ENCODE data around the gene CST6. TPM values are rescaled to one million over a fixed set of nuclear protein-coding genes. Genes with fewer than 3 reads are reported as not detected.
A peak's percentile ranks its signal among the peaks of the same experiment; 100 is the strongest.

Gene CST6
- total RNA-seq, 1 donor from 2014 or later: 4.6 TPM

- DNase-seq (ENCODE audit: low spot score): peak; percentile 64
Measured at GRCh38 chr11:66045177-66045639, 33.4 kb downstream of the CST6 start.

- no peak for DNase-seq (ENCODE audit: low spot score)
Measured at GRCh38 chr11:66046901-66047300, 35.1 kb downstream of the CST6 start.

GRCh38 chr11:66047541-66048365 is 35.9 kb downstream of the CST6 start:
- no peak for DNase-seq (ENCODE audit: low spot score)

- no peak for DNase-seq (ENCODE audit: low spot score)
Measured at GRCh38 chr11:66048547-66049323, 36.9 kb downstream of the CST6 start, which contains the start of gene GAL3ST3. Gene GAL3ST3 (minus strand): TSS chr11:66049161. CDS start chr11:66045415, 3,746 bp downstream.

GRCh38 chr11:66050581-66051231 is 38.9 kb downstream of the CST6 start:
- DNase-seq (ENCODE audit: low spot score): no peak

- no peak for DNase-seq (ENCODE audit: low spot score)
Measured at GRCh38 chr11:66051371-66051765, 39.6 kb downstream of the CST6 start.

GRCh38 chr11:66051766-66052663 is 40.2 kb downstream of the CST6 start, which contains the start of gene SF3B2:
Gene SF3B2 (plus strand): TSS chr11:66052364. CDS start chr11:66052385, 21 bp downstream.
- DNase-seq (ENCODE audit: low spot score): peak; percentile 99

- DNase-seq (ENCODE audit: low spot score): peak; percentile 12
Measured at GRCh38 chr11:66052664-66052982, 40.8 kb downstream of the CST6 start.

- DNase-seq (ENCODE audit: low spot score): no peak
Measured at GRCh38 chr11:66055021-66055420, 43.2 kb downstream of the CST6 start.

- no peak for DNase-seq (ENCODE audit: low spot score)
Measured at GRCh38 chr11:66056501-66056900, 44.7 kb downstream of the CST6 start.

- no peak for DNase-seq (ENCODE audit: low spot score)
Measured at GRCh38 chr11:66059966-66060680, 48.3 kb downstream of the CST6 start.

GRCh38 chr11:66061268-66061667 is 49.5 kb downstream of the CST6 start:
- no peak for DNase-seq (ENCODE audit: low spot score)

GRCh38 chr11:66062408-66062807 is 50.6 kb downstream of the CST6 start:
- no peak for DNase-seq (ENCODE audit: low spot score)

Other genes starting within 250 kb of the CST6 start
- 9.6 TPM for gene AP5B1, start 231.0 kb upstream of the CST6 start, total RNA-seq (ENCODE audit: insufficient read depth, low replicate concordance)
- gene OVOL1, start 224.9 kb upstream of the CST6 start, total RNA-seq (ENCODE audit: insufficient read depth, low replicate concordance): 1.4 TPM
- 1.9 TPM for gene SNX32, start 178.0 kb upstream of the CST6 start, total RNA-seq (ENCODE audit: insufficient read depth, low replicate concordance)
- gene CFL1, start 153.8 kb upstream of the CST6 start, total RNA-seq (ENCODE audit: insufficient read depth, low replicate concordance): 353 TPM
- 38.3 TPM for gene MUS81, start 151.6 kb upstream of the CST6 start, total RNA-seq (ENCODE audit: insufficient read depth, low replicate concordance)
- 85.5 TPM for gene EFEMP2, start 139.2 kb upstream of the CST6 start, total RNA-seq (ENCODE audit: insufficient read depth, low replicate concordance)
- gene CTSW, start 132.2 kb upstream of the CST6 start, total RNA-seq (ENCODE audit: insufficient read depth, low replicate concordance): not detected
- gene FIBP, start 123.5 kb upstream of the CST6 start, total RNA-seq (ENCODE audit: insufficient read depth, low replicate concordance): 103 TPM
- 8.4 TPM for gene CCDC85B, start 121.3 kb upstream of the CST6 start, total RNA-seq (ENCODE audit: insufficient read depth, low replicate concordance)
- gene FOSL1, start 111.6 kb upstream of the CST6 start, total RNA-seq (ENCODE audit: insufficient read depth, low replicate concordance): not detected
- gene C11orf68, start 92.9 kb upstream of the CST6 start, total RNA-seq (ENCODE audit: insufficient read depth, low replicate concordance): 15.9 TPM
- 69.6 TPM for gene DRAP1, start 92.6 kb upstream of the CST6 start, total RNA-seq (ENCODE audit: insufficient read depth, low replicate concordance)
- gene TSGA10IP, start 66.5 kb upstream of the CST6 start, total RNA-seq (ENCODE audit: insufficient read depth, low replicate concordance): not detected
- gene SART1, start 50.3 kb upstream of the CST6 start, total RNA-seq (ENCODE audit: insufficient read depth, low replicate concordance): 38.0 TPM
- gene EIF1AD, start 9.9 kb upstream of the CST6 start, total RNA-seq (ENCODE audit: insufficient read depth, low replicate concordance): 16.1 TPM
- 31.3 TPM for gene BANF1, start 9.5 kb upstream of the CST6 start, total RNA-seq (ENCODE audit: insufficient read depth, low replicate concordance)
- 0.48 TPM for gene CATSPER1, start 14.5 kb downstream of the CST6 start, total RNA-seq (ENCODE audit: insufficient read depth, low replicate concordance)
- 2.9 TPM for gene GAL3ST3, start 37.2 kb downstream of the CST6 start, total RNA-seq (ENCODE audit: insufficient read depth, low replicate concordance)
- 86.2 TPM for gene SF3B2, start 40.4 kb downstream of the CST6 start, total RNA-seq (ENCODE audit: insufficient read depth, low replicate concordance)
- 42.6 TPM for gene PACS1, start 58.3 kb downstream of the CST6 start, total RNA-seq (ENCODE audit: insufficient read depth, low replicate concordance)
- 20.0 TPM for gene KLC2, start 245.7 kb downstream of the CST6 start, total RNA-seq (ENCODE audit: insufficient read depth, low replicate concordance)